T-helper 2 cell (primary cell): ENCODE measurements around the gene PDK2.

Source experiments
- DNase-seq, 5 experiments: peaks; one replicate each; pipeline versions ENCODE4 v3.0.0 to v3.0.0-alpha.2; 2012 to 2022

The PDK2 gene

GRCh38 chr17:50101346-50102163 lies 6.4 kb downstream of the PDK2 start:
- no peak for DNase-seq

GRCh38 chr17:50102164-50102991 lies 7.2 kb downstream of the PDK2 start:
- DNase-seq, result no peak

- DNase-seq, result no peak
Observed at GRCh38 chr17:50103252-50103651, 8.1 kb downstream of the PDK2 start.

- DNase-seq, result no peak
Observed at GRCh38 chr17:50103941-50104340, 8.8 kb downstream of the PDK2 start.

- DNase-seq, result no peak
Observed at GRCh38 chr17:50105811-50106210, 10.7 kb downstream of the PDK2 start.

GRCh38 chr17:50106393-50107131 lies 11.4 kb downstream of the PDK2 start:
- no peak for DNase-seq

GRCh38 chr17:50107790-50108414 lies 12.8 kb downstream of the PDK2 start:
- no peak for DNase-seq

- no peak for DNase-seq
Observed at GRCh38 chr17:50108556-50108955, 13.4 kb downstream of the PDK2 start.

GRCh38 chr17:50109207-50109606 lies 14.1 kb downstream of the PDK2 start:
- no peak for DNase-seq

GRCh38 chr17:50109785-50110184 lies 14.6 kb downstream of the PDK2 start:
- DNase-seq, result no peak

GRCh38 chr17:50110591-50111349 lies 15.6 kb downstream of the PDK2 start:
- DNase-seq, result no peak

GRCh38 chr17:50111673-50112655 lies 16.8 kb downstream of the PDK2 start:
- DNase-seq, result no peak

GRCh38 chr17:50112694-50113093 lies 17.5 kb downstream of the PDK2 start:
- no peak for DNase-seq

- no peak for DNase-seq
Observed at GRCh38 chr17:50113624-50114320, 18.6 kb downstream of the PDK2 start.

GRCh38 chr17:50114401-50114800 lies 19.2 kb downstream of the PDK2 start:
- DNase-seq, result no peak

- DNase-seq, result peak in 1 of 5 experiments; percentile 80
Observed at GRCh38 chr17:50114849-50115357, 19.8 kb downstream of the PDK2 start.

GRCh38 chr17:50115756-50116155 lies 20.6 kb downstream of the PDK2 start:
- no peak for DNase-seq

- peak; percentile 37 to 74 (median 53) for DNase-seq
Observed at GRCh38 chr17:50117202-50118051, 22.3 kb downstream of the PDK2 start.
